GM18499 (cell line): ENCODE measurements around the gene CSNK2A1.
"Not testable (repeated sequence)": the region's sequence is repeated elsewhere in the genome, so short reads cannot be mapped to it uniquely, and the experiment has no call there.

Experiments used
- ATAC-seq: cut with Tn5 transposase; IDR thresholded peaks from one replicate; pipeline ENCODE4 v1.9.1; 2021; ENCODE audit warnings: moderate number of reproducible peaks; ENCODE audit not compliant: insufficient read depth, unreplicated experiment

Gene CSNK2A1

GRCh38 chr20:537983-538382 lies 5.6 kb downstream of the CSNK2A1 start:
- ATAC-seq = no peak

DNA sequence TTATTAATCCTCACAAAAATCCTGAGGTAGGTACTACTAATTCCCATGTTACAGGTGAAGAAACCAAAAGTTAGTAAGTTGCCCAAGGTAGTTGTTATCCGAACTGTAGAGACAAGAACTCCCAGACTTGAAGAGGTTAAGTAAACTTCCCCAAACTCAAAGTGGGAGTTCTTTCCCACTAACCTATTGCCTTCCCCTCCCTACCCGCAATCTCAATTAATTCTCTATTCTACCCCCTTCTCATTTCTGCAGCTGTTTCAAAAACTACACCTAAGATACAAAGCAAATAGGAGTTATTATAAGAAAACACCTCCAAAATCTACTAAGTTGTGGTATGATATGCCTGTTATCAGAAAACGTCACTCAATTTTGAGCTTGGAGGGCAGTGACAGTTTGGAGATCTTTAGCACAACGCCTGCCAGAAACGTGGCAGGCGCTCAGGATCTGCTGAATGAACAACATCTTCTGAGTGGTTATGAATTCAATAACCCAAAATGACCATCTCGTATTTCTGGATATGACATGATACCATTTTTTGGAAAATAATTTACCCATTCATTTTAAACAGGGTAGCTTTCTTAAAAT lies 7.1 kb downstream of the CSNK2A1 start:
- no peak for ATAC-seq

DNA sequence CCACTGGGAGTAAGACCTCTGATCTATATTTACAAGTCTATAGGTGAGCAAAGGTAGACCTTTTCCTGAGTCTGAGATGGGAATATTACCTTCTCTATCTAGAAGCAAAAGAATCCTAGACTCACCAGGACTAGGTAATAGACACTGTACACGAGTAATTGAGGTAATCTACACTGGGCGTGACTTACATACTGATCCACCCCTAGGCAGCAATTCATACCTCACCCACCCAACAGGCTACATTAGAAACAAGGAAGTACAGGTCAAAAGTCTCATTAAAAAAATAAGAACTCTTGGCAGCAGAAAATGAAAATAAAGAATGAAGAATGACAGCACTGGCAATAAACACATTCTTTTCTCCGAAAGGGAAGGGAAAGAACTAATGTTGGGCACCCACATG lies 7.6 kb downstream of the CSNK2A1 start:
- no peak for ATAC-seq

GRCh38 chr20:533526-533925 lies 10.1 kb downstream of the CSNK2A1 start:
- no peak for ATAC-seq

DNA sequence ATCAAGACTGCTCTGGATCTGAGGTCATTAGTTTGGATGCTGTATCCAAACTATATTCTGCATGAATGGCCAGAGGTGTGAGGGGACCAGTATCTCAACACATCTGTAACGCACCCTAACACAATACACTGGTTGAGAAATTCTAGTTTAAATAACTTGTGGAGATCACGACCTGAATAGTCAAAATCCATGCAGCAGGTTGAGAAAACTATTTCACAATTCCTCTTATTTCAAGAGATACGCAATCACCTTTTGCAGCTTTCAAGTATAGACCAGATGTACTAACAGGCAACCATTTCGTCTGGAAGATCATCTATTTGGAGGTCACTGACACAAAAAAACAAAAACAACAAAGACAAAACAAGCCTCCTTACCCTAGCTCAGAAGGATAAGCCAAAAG lies 11.1 kb downstream of the CSNK2A1 start:
- ATAC-seq = no peak

GRCh38 chr20:531608-532007 lies 12.0 kb downstream of the CSNK2A1 start:
- ATAC-seq = no peak

DNA sequence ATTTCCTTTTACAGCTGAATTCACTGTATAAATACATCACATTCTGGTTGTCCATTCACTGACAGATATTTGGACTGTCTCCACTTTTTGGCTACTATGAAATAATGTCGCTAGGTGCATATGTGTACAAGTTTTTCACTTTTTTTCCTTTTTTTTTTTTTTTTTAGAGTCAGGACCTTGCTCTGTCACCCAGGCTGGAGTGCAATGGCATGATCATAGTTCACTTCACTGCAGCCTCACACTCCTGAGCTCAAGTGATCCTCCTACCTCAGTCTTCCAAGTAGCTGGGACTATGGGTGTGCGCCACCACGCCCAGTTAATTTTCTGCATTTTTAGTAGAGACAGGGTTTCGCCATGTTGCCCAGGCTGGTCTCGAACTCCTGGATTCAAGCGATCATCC lies 13.3 kb downstream of the CSNK2A1 start:
- ATAC-seq = no peak

DNA sequence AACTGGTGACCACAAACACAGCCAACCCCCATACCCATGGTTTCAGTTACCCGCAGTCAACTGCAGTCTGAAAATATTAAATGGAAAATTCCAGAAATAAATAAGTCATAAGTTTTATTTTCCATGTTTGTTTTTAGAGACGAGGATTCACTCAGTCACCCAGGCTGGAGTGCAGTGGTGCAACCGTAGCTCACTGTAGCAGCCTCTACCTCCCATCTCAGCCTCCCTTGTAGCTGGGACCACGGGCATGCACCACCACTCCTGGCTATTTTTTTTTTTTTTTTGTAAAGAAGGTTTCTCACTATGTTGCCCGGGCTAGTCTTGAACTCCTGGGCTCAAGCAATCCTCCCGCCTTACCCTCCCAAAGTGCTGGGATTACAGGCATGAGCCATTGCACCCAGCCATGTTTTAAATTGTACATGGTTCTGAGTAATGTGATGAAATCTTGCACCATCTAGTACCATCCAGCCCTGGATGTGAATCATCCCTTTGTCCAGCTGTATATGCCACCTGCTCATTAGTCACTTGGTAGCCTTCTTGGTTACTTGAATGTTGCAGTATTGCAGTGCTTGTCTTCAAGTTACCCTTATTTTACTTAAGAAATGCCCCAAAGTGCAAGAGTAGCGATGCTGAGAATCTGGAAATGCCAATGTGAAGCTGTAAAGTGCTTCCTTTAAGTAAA lies 14.5 kb downstream of the CSNK2A1 start:
- ATAC-seq = no peak

GRCh38 chr20:527571-527886 lies 16.1 kb downstream of the CSNK2A1 start:
- ATAC-seq = no peak

DNA sequence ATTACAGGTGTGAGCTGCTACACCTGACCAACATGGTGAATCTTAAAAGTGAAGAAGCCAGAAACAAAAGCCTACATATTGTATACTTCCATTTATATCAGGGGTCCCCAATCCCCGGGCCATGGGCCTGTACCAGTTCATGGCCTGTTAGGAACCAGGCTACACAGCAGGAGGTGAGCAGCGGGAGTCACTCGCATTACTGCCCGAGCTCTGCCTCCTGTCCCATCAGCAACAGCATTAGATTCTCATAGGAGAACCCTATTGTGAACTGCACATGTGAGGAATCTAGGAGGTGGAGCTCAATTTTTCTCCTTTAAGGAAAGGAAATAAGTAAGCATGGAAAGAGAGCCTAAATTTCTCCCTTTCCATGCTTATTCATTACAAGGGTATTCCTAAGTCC lies 21.7 kb downstream of the CSNK2A1 start:
- no peak for ATAC-seq

GRCh38 chr20:519999-520398 lies 23.6 kb downstream of the CSNK2A1 start:
- no peak for ATAC-seq

DNA sequence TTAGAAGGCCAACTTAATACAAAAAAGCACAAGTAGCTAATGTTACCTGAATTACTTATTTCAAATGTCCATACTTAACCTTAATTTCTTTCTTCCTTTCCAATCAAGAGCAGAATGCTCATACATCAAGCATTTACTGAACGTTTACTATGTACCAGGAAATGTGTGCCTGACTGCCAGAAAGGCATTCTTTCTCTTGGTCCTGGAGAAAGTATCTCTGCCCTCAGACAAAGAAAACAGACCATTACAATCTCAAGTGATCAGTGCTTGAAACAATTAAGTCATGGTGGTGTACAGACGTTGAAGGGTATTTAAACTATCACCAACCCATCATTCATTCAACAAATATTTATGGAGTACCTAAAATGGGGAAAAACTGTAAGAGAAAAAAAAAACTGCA lies 26.4 kb downstream of the CSNK2A1 start:
- ATAC-seq = no peak

- no peak for ATAC-seq
Measured at GRCh38 chr20:516799-517198, 26.8 kb downstream of the CSNK2A1 start.

DNA sequence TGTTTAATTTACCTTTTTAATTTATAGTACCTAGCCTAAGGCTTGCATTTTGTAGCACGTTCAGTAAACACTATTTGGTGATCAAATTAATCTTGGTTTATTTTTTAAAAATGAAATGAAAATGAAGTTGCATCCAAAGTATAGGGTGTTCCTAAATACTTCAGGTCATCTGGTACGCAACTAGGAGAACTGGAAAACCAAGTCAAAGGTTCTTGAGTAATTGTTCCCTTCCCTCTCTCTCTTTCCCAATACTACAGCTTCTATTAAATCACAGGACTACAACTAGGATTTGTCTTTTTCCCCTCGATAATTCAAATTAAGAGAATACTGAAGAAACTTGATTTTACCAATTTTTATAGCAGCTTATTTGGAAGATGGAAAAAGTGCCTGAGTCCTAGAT lies 27.9 kb downstream of the CSNK2A1 start:
- no peak for ATAC-seq

- no peak for ATAC-seq
Measured at GRCh38 chr20:513429-513828, 30.2 kb downstream of the CSNK2A1 start.

- not testable (repeated sequence) for ATAC-seq
Measured at GRCh38 chr20:510328-511057, 33.1 kb downstream of the CSNK2A1 start.

GRCh38 chr20:508364-508787 lies 35.2 kb downstream of the CSNK2A1 start:
- not testable (repeated sequence) for ATAC-seq

DNA sequence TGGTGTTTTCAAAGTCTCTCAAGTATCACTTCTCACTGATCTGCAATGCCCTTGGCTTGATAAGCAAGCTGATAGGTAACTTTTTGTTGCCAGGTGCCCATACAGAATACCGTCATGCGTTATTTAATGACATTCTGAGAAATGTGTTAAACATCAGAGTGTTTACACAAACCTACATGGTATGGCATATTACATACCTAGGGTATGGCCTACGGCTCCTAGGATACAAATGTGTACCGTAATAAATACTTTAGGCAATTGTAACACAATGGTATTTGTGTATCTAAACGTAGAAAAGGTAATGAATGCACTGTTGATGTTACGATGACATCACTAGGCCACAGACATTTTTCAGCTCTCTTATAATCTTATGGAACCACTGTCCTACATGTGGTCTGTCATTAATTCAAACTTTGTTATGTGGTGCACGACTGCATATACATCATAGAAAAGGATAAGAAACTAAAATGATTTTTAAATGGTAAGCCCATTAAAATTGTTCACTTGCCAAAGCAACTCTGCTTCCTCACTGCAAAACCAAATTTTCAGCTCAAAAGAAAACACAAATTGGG lies 35.7 kb downstream of the CSNK2A1 start:
- ATAC-seq = no peak

- ATAC-seq = no peak
Measured at GRCh38 chr20:507006-507758, 36.4 kb downstream of the CSNK2A1 start.

GRCh38 chr20:504632-505075 lies 38.9 kb downstream of the CSNK2A1 start:
- ATAC-seq = no peak
